Endothelial cell of umbilical vein (primary cell): ENCODE data around the gene SPATS2L. TPM values are rescaled to one million over a fixed set of nuclear protein-coding genes. Genes with fewer than 3 reads are reported as not detected.

Experiments
- BruUV-seq: library from RNA; stranded (reverse); fragments of 400-500 nt; replicated peaks from 2 replicates; lab custom pipeline; 2021; lab: Mats Ljungman, UMichigan
- CTCF ChIA-PET: fragments of 300-600, 350-600 bp; sonication (Branson Sonifier 250); formaldehyde crosslinking; loops from one replicate; lab custom pipeline; 2021; ENCODE audit warnings: antibody characterized with exemption, inconsistent platforms; lab: Charles Lee
- POLR2A ChIA-PET: fragments of 300-600, 350-600 bp; sonication (Branson Sonifier 250); formaldehyde crosslinking; loops from one replicate; lab custom pipeline; 2021; ENCODE audit warnings: antibody characterized with exemption, inconsistent platforms; lab: Charles Lee
- DNase-seq: peaks from one replicate; pipeline ENCODE4 v3.0.0-alpha.2; 2011; ENCODE audit warnings: low read depth, low spot score
- FAIRE-seq: peaks from 2 replicates; lab custom pipeline; 2011; peaks lifted over from hg19 to GRCh38; lab: Jason Lieb, UNC
- H2AFZ ChIP-seq: 2 replicates; pipeline ENCODE4 v1.6.0; 2012; ENCODE audit warnings: low read depth, low read length, control low read depth, inconsistent platforms
- H3K27ac ChIP-seq: 2 replicates; pipeline ENCODE4 v1.5.1; 2011; ENCODE audit warnings: low read depth, mild to moderate bottlenecking, control low read depth, low read length, moderate library complexity; ENCODE audit not compliant: insufficient read depth
- H3K27me3 ChIP-seq, 2 experiments: 2 replicates each; pipeline versions ENCODE4 v1.6.0 to v1.6.1; 2011; ENCODE audit warnings: low read length in 2 of 2, mixed read lengths in 1 of 2; ENCODE audit not compliant: control insufficient read depth in 2 of 2, insufficient read depth in 2 of 2
- H3K36me3 ChIP-seq, 2 experiments: 2 replicates in 1 of 2; 3 replicates in 1 of 2; pipeline ENCODE4 v1.5.1; 2011; ENCODE audit warnings: low read length in 2 of 2, mild to moderate bottlenecking in 1 of 2, moderate library complexity in 1 of 2; ENCODE audit not compliant: control insufficient read depth in 2 of 2, insufficient read depth in 2 of 2; ENCODE audit errors: extremely low read depth in 1 of 2
- H3K4me1 ChIP-seq: 3 replicates; pipeline ENCODE4 v1.5.1; 2011; ENCODE audit warnings: mild to moderate bottlenecking, low read length; ENCODE audit not compliant: control insufficient read depth, insufficient read depth; ENCODE audit errors: extremely low read depth
- H3K4me2 ChIP-seq: 2 replicates; pipeline ENCODE4 v1.6.1; 2011; ENCODE audit warnings: low read length, control low read depth, mixed read lengths; ENCODE audit not compliant: insufficient read depth
- H3K4me3 ChIP-seq, 3 experiments: fragments of 200-600 bp in 1 of 3; sonication (generic), shearing (Covaris generic) in 1 of 3; replicated peaks in 1 of 3; 2 replicates each; pipeline ENCODE4 v1.5.1; 2011 to 2016; ENCODE audit warnings: control low read depth in 3 of 3, low read length in 3 of 3, mild to moderate bottlenecking in 2 of 3, inconsistent platforms in 1 of 3, low read depth in 1 of 3, moderate library complexity in 1 of 3; ENCODE audit not compliant: insufficient read depth in 1 of 3
- H3K79me2 ChIP-seq: 2 replicates; pipeline ENCODE4 v1.6.0; 2012; ENCODE audit warnings: low read length, inconsistent platforms; ENCODE audit not compliant: control insufficient read depth, insufficient read depth
- H3K9ac ChIP-seq: replicated peaks from 2 replicates; pipeline ENCODE3; 2011; ENCODE audit warnings: low read length, control low read depth; ENCODE audit not compliant: insufficient read depth; ENCODE audit errors: extremely low read depth
- H3K9me1 ChIP-seq: replicated peaks from 3 replicates; pipeline ENCODE4 v1.6.0; 2011; ENCODE audit warnings: mild to moderate bottlenecking, low read length; ENCODE audit not compliant: control insufficient read depth, insufficient read depth; ENCODE audit errors: extremely low read depth
- H3K9me3 ChIP-seq: replicated peaks from 2 replicates; pipeline ENCODE4 v1.5.1; 2012; ENCODE audit warnings: low read length, inconsistent platforms; ENCODE audit not compliant: control insufficient read depth, insufficient read depth
- H4K20me1 ChIP-seq: replicated peaks from 2 replicates; pipeline ENCODE3; 2011; ENCODE audit warnings: mild to moderate bottlenecking, low read length; ENCODE audit not compliant: control insufficient read depth, insufficient read depth; ENCODE audit errors: extremely low read depth
- EZH2 ChIP-seq: IDR thresholded peaks from 2 replicates; pipeline ENCODE4 v1.6.1; 2012; ENCODE audit warnings: borderline replicate concordance, low read depth, mild to moderate bottlenecking, moderate library complexity, low read length, inconsistent platforms; ENCODE audit not compliant: severe bottlenecking
- FOS ChIP-seq: IDR thresholded peaks from 2 replicates; pipeline ENCODE4 v1.6.1; 2011; ENCODE audit warnings: mild to moderate bottlenecking, low read length, moderate library complexity, borderline replicate concordance; ENCODE audit not compliant: insufficient read depth
- GATA2 ChIP-seq: IDR thresholded peaks from 2 replicates; pipeline ENCODE4 v1.7.0; 2011; ENCODE audit warnings: low read depth, mild to moderate bottlenecking, moderate library complexity, mixed read lengths, low read length; ENCODE audit not compliant: insufficient read length, insufficient read depth
- JUN ChIP-seq: IDR thresholded peaks from 2 replicates; pipeline ENCODE4 v1.6.1; 2011; ENCODE audit warnings: borderline replicate concordance, low read depth; ENCODE audit not compliant: insufficient read length, insufficient read depth
- MYC ChIP-seq: IDR thresholded peaks from one replicate; pipeline ENCODE4 v1.6.1; 2011; ENCODE audit warnings: mild to moderate bottlenecking, low read depth, low read length
- POLR2A ChIP-seq: IDR thresholded peaks from 2 replicates; pipeline ENCODE4 v1.6.1; 2012; ENCODE audit warnings: low read depth, mild to moderate bottlenecking, control low read depth, low read length
- POLR2AphosphoS5 ChIP-seq: IDR thresholded peaks from 2 replicates; pipeline ENCODE4 v1.6.1; 2012; ENCODE audit warnings: low read depth, mild to moderate bottlenecking, control low read depth, low read length, moderate library complexity; ENCODE audit not compliant: insufficient read depth
- dilution Hi-C: fragments of 300-500 bp; cut with MboI; formaldehyde crosslinking; loops from one replicate; pipeline ENCODE4 v1.15.0; 2019; ENCODE audit warnings: low sequenced_read_pairs; ENCODE audit not compliant: extremely low pct_ligation_motif_present
- intact Hi-C: fragments of 100-400 bp; cut with micrococcal nuclease; formaldehyde crosslinking; loops from one replicate; pipeline ENCODE4 v1.10.0; 2022
- polyA plus RNA-seq, 4 experiments: library from polyadenylated mRNA; depleted of rRNA in 3 of 4; stranded (reverse) in 3 of 4; unstranded in 1 of 4; fragments of >200 nt; gene quantifications; 2 replicates each; pipeline versions ENCODE4 v1.2.1 to v1.2.3, GENCODE V29; 2011 to 2012; ENCODE audit warnings: missing spikeins in 1 of 4
- total RNA-seq: library from RNA; stranded (reverse); gene quantifications from 2 replicates; pipeline ENCODE4 v1.2.3, GENCODE V29; 2021
- TF ChIP-seq, protein P1 (sequence below), 2 donors: IDR thresholded peaks; 1 replicate in 1 of 2; 2 replicates in 1 of 2; pipeline ENCODE4 v1.5.1; 2011; ENCODE audit warnings: low read length in 2 of 2, mild to moderate bottlenecking in 2 of 2, moderate library complexity in 2 of 2, control low read depth in 1 of 2, inconsistent platforms in 1 of 2, low read depth in 1 of 2; ENCODE audit not compliant: insufficient read depth in 1 of 2; ENCODE audit errors: extremely low read depth in 1 of 2
- TF ChIP-seq, protein P2 (sequence below): IDR thresholded peaks from 2 replicates; pipeline ENCODE4 v1.6.1; 2011; ENCODE audit not compliant: insufficient read depth, insufficient read length

The SPATS2L gene
- total and polyA plus RNA-seq, 2 donors (not counting 3 experiments of a cell fraction or from before 2014, with no cell fraction given) = 29.1 to 72.9 TPM

DNA sequence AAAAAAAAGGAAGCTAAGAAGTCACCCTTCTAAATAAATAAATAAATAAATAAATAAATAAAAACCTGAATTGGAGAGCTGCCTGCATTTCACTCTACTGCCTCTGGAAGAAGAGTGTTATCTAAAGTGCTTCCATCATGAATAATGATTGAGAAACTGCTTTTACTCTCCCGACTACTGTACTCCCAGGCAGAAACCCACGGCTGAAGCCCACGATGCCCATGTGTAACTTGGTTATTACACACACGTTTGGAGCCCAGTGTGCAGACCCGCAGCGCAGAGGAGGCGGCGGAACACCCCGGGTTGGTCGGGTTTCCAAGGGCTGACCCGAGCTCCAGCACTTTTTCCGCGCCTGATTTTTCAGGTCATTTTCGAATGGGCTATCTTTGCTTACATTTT, 697 bp upstream of the SPATS2L start:
- H2AFZ ChIP-seq = peak overlapping the region; percentile 90
- no peak for TF ChIP-seq MYC
- TF ChIP-seq, protein P1, sequence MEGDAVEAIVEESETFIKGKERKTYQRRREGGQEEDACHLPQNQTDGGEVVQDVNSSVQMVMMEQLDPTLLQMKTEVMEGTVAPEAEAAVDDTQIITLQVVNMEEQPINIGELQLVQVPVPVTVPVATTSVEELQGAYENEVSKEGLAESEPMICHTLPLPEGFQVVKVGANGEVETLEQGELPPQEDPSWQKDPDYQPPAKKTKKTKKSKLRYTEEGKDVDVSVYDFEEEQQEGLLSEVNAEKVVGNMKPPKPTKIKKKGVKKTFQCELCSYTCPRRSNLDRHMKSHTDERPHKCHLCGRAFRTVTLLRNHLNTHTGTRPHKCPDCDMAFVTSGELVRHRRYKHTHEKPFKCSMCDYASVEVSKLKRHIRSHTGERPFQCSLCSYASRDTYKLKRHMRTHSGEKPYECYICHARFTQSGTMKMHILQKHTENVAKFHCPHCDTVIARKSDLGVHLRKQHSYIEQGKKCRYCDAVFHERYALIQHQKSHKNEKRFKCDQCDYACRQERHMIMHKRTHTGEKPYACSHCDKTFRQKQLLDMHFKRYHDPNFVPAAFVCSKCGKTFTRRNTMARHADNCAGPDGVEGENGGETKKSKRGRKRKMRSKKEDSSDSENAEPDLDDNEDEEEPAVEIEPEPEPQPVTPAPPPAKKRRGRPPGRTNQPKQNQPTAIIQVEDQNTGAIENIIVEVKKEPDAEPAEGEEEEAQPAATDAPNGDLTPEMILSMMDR (IDR thresholded peaks at IDR 0.05; ENCODE audit: extremely low read depth in 1 of 2, insufficient read depth in 1 of 2, low read depth in 1 of 2, low read length in 2 of 2) = no peak
- no peak for TF ChIP-seq POLR2A
- TF ChIP-seq JUN = no peak
- TF ChIP-seq GATA2 = no peak
- TF ChIP-seq EZH2 = no peak
- TF ChIP-seq, protein P2, sequence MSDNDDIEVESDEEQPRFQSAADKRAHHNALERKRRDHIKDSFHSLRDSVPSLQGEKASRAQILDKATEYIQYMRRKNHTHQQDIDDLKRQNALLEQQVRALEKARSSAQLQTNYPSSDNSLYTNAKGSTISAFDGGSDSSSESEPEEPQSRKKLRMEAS = no peak
- TF ChIP-seq POLR2AphosphoS5 = no peak
- TF ChIP-seq FOS = no peak
- BruUV-seq = no TSS peak
- no peaks in the 10 kb centered on the region for H3K27me3 ChIP-seq
- CTCF ChIA-PET = interaction anchor here (0.6 to 2.2 kb wide), 17 partner anchors 9 to 335 kb away, joined by 3 to 15 read pairs (median 5); no protein-coding TSS in a partner anchor
- DNase-seq (no peak), FAIRE-seq (no peak)
- peak overlapping the region; percentile 69 for H3K9ac ChIP-seq
- dilution Hi-C loops = no loop called here
- H3K9me1 ChIP-seq = no peaks in the 10 kb centered on the region
- peak overlapping the region; percentile 57 to 95 (median 83) for H3K4me3 ChIP-seq
- no peaks in the 10 kb centered on the region for H3K36me3 ChIP-seq
- H3K9me3 ChIP-seq = no peaks in the 10 kb centered on the region
- H3K27ac ChIP-seq = peak overlapping the region; percentile 39
- intact Hi-C loops = loop anchor here (1.0 to 5.0 kb wide), 4 partner anchors 101 to 395 kb away; partner anchors contain the start of gene C2orf69
- POLR2A ChIA-PET = interaction anchor here (1.2 kb wide), 1 partner anchor 26 kb away, joined by 3 read pairs; no protein-coding TSS in a partner anchor
- peaks cover 19% of the 10 kb centered on the region for H3K4me1 ChIP-seq
- peaks cover 37% of the 10 kb centered on the region for H3K79me2 ChIP-seq
- peaks cover 4% of the 10 kb centered on the region for H4K20me1 ChIP-seq
- peak overlapping the region; percentile 90 for H3K4me2 ChIP-seq
